HG03064 (cell line): Measurements from ENCODE around the gene AMPD3.

Experiments
- ATAC-seq: cut with Tn5 transposase; IDR thresholded peaks from one replicate; pipeline ENCODE4 v1.9.1; 2021; ENCODE audit warnings: low read depth; ENCODE audit not compliant: unreplicated experiment

AMPD3 gene

DNA sequence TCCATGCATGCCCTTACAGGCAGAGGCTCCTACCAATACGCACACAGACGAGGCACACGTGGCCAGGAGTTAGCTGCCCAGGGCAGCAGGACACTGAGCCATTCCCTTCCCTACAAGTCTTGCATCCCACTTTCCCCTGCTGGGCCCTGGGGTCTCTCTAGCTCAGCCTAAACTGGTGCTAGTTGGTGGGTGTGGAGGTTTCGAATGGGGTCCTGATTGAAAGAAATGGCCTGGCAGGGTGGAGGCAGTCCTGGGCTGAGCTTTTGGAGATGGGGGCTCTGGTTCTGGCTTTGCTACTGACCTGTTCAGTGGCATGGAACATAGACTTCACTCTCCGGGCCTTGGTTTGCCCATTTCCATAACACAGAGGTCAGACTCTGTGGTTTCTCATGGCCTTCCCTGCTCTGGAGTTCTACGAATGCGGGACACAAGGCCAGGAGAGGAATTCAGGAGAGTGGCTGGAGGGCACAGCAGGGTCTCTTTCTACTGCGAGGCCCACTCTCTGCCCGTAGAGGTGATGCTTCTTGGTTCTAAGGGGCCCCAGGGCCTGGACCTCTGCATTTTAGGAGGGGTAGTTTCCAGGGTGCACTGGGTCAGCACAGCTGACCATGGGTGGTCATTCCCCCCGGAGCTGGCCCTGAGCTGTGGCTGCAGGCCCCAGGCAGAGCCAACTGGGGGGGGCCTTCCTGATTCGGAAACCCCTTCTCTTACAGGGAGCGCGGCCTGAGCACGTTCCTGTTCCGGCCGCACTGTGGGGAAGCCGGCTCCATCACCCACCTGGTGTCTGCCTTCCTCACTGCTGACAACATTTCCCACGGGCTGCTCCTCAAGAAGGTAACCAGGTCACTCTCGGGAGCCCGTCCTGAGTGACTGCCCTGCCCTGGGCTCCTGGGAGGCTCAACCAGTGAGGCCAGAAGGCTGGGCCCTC lies 46.0 kb downstream of the AMPD3 start:
- ATAC-seq = no peak

GRCh38 chr11:10502065-10502680 lies 47.1 kb downstream of the AMPD3 start:
- ATAC-seq = no peak

- ATAC-seq = no peak
These were observed 47.7 kb downstream of the AMPD3 start for GRCh38 chr11:10502770-10503169.

DNA sequence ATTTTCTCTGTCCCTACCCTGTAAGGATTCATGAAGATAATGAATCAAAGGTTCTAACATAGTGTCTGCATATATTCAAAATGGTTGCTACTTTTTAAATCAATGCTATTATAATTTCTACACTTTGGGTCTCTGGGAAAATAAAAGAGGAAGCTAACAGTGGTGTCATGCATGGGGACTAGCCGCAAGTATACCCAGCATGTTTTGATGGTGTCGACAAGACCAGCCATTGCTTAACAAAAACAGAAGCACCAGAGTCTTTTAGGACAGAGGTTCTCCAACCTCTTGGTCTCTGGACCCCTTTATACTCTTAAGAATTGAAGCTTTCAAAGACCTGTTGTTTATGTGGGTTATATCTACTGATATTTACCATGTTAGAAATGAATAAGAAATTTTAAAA lies 48.2 kb downstream of the AMPD3 start:
- ATAC-seq = no peak

- no peak for ATAC-seq
These were observed 48.9 kb downstream of the AMPD3 start for GRCh38 chr11:10503777-10504480.

DNA sequence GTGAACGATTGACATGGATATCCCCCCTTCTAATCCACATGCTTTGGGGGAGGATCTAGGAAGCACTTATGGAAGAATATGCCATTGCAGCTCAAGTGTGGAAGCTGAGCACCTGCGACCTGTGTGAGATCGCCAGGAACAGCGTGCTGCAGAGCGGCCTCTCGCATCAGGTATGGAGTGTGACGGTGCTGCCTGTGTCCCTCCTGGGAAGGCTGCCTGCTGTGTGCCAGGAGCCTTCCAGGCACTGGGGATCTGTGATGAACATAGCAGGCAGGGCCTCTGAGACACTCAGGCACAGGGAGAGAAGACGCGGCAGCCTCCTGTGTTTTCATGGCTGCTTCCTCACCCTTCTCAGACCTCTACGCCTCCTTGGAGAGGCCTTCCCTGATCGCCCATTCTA lies 49.4 kb downstream of the AMPD3 start:
- no peak for ATAC-seq

- ATAC-seq = no peak
These were observed 50.4 kb downstream of the AMPD3 start for GRCh38 chr11:10505278-10506007.

DNA sequence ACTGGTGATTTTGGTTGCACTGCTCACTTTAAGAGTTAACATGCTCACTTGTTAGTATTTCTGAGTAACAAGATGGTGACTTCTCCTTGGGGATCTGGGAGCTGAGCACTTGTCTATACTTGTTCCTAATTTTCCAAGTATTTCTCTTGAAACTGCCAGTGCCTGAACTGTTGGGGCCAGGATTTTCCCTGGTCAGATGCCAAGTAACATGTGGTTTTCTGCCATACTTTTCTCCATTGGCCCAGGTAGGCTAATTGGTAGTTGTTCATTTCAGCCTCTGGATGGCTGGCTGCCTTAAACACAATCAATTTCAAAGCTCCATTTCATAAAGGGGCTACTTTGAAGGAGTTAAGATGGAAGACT lies 50.9 kb downstream of the AMPD3 start:
- ATAC-seq = no peak

GRCh38 chr11:10511181-10511621 lies 56.1 kb downstream of the AMPD3 start:
- ATAC-seq = no peak

DNA sequence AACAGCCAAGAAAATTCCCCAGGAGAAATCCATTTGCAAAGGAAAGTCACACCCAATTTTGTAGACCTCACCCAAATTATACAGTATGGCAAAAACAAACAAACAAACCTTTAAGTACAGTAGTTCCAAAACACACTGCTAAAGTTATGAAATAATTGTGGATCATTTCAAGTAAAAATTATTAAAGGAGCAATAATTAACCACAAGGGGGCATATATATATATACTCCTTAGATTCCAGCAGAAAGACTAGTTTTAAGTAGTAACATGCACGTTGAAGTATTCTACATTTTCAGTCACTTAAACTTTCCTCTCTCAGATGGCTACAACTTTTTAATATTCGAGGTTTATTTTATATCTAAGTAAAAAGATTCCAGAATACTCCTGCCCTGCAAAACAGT lies 59.1 kb downstream of the AMPD3 start:
- no peak for ATAC-seq

GRCh38 chr11:10514709-10515108 lies 59.6 kb downstream of the AMPD3 start:
- ATAC-seq = no peak

GRCh38 chr11:10515418-10515817 lies 60.4 kb downstream of the AMPD3 start:
- no peak for ATAC-seq

DNA sequence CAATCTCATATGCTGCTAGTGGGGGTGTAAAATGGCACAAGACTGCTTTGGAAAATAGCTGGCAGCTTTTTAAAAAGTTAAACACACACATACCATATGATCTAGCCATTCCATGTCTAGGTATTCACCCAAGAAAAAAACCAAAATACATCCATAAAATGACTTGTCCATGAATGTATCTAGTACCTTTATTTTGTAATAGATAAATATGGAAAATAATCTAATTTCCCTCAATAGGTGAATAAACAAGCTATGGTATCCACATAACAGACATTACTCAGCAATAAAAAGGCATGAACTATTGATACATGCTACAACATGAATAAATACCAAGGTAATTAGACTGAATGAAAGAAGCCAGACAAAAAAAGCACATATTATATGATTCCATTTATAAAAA lies 63.1 kb downstream of the AMPD3 start:
- no peak for ATAC-seq

GRCh38 chr11:10518891-10519290 lies 63.8 kb downstream of the AMPD3 start:
- ATAC-seq = no peak

DNA sequence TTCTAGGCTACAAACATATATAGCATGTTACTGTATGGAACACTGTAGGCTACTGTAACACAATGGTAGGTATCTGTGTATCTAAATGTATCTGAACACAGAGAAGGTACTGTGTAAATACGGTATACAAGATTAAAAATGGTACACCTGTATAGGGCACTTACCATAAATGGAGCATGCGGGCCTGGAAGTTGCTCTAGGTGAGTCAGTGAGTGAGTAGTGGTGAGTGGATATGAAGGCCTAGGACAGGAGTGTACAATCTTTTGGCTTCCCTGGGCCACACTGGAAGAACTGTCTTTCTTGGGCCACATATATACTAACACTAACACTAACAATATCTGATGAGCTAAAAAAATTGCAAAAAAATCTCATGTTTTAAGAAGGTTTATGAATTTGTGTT lies 64.6 kb downstream of the AMPD3 start:
- ATAC-seq = no peak

GRCh38 chr11:10520562-10520961 lies 65.5 kb downstream of the AMPD3 start:
- no peak for ATAC-seq

GRCh38 chr11:10522276-10522675 lies 67.2 kb downstream of the AMPD3 start:
- no peak for ATAC-seq

- ATAC-seq = no peak
These were observed 67.9 kb downstream of the AMPD3 start for GRCh38 chr11:10522921-10523320.

- no peak for ATAC-seq
These were observed 69.4 kb downstream of the AMPD3 start for GRCh38 chr11:10524471-10524870.

GRCh38 chr11:10526974-10527918 lies 72.2 kb downstream of the AMPD3 start:
- ATAC-seq = no peak
